Left lung (tissue), 10 donors: Measurements from ENCODE around the gene MARVELD2. TPM values are rescaled to one million over a fixed set of nuclear protein-coding genes. Genes with fewer than 3 reads are reported as not detected.

Experiments used
- ATAC-seq: fragments of 200-7000 bp; cut with Tn5 transposase; one replicate; pipeline ENCODE4 v1.9.1; 2020; ENCODE audit warnings: moderate library complexity
- DNase-seq, 4 donors: peaks; one replicate each; pipeline ENCODE4 v3.0.0-alpha.2; 2013 to 2020
- H3K27ac ChIP-seq, 2 donors: fragments of 200-600 bp; sonication (generic) in 1 of 2; one replicate each; pipeline versions ENCODE4 v1.5.0 to v1.8.0; 2020 to 2021
- H3K27me3 ChIP-seq, 2 donors: fragments of 200-600 bp; sonication (generic) in 1 of 2; one replicate each; pipeline versions ENCODE4 v1.5.0 to v1.8.0; 2020 to 2021
- H3K36me3 ChIP-seq, 2 donors: fragments of 200-600 bp; sonication (generic) in 1 of 2; one replicate each; pipeline versions ENCODE4 v1.5.0 to v1.8.0; 2020 to 2021
- H3K4me1 ChIP-seq, 2 donors: fragments of 200-600 bp; one replicate each; pipeline ENCODE4 v1.8.0; 2021
- H3K4me3 ChIP-seq, 2 donors: fragments of 200-600 bp; sonication (generic) in 1 of 2; one replicate each; pipeline versions ENCODE4 v1.5.0 to v1.8.0; 2020 to 2021; ENCODE audit warnings: mild to moderate bottlenecking in 1 of 2
- H3K9me3 ChIP-seq, 2 donors: fragments of 200-600 bp; sonication (generic) in 1 of 2; one replicate each; pipeline versions ENCODE4 v1.5.0 to v1.8.0; 2020 to 2021
- intact Hi-C, 2 donors: fragments of 100-400 bp; cut with DNase I; formaldehyde crosslinking; loops; one replicate each; pipeline versions ENCODE4 v1.11.2 to v1.14.2; 2022
- polyA plus RNA-seq, 6 donors: library from polyadenylated mRNA; unstranded; fragments of 120-200 nt; gene quantifications; one replicate each; pipeline ENCODE4 v1.2.1, GENCODE V29; 2013; ENCODE audit not compliant: insufficient read length in 6 of 6
- total RNA-seq, 2 donors: library from RNA; stranded (reverse); fragmentation: NEBNext Ultra II Directional; extraction: Animal tissue kit (Norgen Biotek cat#: 25700); gene quantifications; one replicate each; pipeline ENCODE4 v1.2.1, GENCODE V29; 2021
- TF ChIP-seq, protein P1 (sequence below), 2 donors: fragments of 200-600 bp; sonication (generic) in 1 of 2; IDR thresholded peaks; one replicate each; pipeline versions ENCODE4 v1.5.0 to v1.8.0; 2021; ENCODE audit warnings: antibody characterized with exemption in 2 of 2
- donor health status: DM: no; HTN: yes; CAD: no.
- donor health status: DM: no; HTN: no; CAD: no.

MARVELD2 gene
- total and polyA plus RNA-seq, 8 donors: 16.1 to 38.3 (median 22.2) TPM

DNA sequence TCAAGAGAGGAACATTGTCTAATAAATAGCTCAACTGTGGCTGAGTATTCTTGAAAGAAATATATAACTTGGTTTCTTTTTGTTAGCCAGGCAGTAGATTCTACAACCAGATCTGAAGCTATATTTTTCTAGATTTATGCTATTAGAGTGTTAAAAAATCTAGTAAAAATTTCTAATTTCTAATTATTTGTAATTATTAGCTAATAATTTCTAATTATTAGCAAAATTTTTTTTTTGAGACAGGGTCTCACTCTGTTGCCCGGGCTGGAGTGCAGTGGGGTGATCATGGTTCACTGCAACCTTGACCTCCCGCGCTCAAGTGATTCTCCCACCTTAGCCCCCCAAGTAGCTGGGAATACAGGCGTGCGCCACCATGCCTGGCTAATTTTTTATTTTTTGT is 42.5 kb upstream of the MARVELD2 start:
- ATAC-seq (no peak), DNase-seq (no peak)
- no peaks in the 10 kb centered on the region for H3K27me3 ChIP-seq
- peaks cover 12 to 30% of the 10 kb centered on the region in 2 donors for H3K4me1 ChIP-seq
- intact Hi-C loops: no loop called here
- peaks cover 0 to 29% of the 10 kb centered on the region in 2 donors for H3K36me3 ChIP-seq
- no peak overlapping the region for H3K4me3 ChIP-seq
- TF ChIP-seq, protein P1, sequence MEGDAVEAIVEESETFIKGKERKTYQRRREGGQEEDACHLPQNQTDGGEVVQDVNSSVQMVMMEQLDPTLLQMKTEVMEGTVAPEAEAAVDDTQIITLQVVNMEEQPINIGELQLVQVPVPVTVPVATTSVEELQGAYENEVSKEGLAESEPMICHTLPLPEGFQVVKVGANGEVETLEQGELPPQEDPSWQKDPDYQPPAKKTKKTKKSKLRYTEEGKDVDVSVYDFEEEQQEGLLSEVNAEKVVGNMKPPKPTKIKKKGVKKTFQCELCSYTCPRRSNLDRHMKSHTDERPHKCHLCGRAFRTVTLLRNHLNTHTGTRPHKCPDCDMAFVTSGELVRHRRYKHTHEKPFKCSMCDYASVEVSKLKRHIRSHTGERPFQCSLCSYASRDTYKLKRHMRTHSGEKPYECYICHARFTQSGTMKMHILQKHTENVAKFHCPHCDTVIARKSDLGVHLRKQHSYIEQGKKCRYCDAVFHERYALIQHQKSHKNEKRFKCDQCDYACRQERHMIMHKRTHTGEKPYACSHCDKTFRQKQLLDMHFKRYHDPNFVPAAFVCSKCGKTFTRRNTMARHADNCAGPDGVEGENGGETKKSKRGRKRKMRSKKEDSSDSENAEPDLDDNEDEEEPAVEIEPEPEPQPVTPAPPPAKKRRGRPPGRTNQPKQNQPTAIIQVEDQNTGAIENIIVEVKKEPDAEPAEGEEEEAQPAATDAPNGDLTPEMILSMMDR (IDR thresholded peaks at IDR 0.05): no peak
- no peaks in the 10 kb centered on the region for H3K9me3 ChIP-seq
- H3K27ac ChIP-seq: no peak overlapping the region

DNA sequence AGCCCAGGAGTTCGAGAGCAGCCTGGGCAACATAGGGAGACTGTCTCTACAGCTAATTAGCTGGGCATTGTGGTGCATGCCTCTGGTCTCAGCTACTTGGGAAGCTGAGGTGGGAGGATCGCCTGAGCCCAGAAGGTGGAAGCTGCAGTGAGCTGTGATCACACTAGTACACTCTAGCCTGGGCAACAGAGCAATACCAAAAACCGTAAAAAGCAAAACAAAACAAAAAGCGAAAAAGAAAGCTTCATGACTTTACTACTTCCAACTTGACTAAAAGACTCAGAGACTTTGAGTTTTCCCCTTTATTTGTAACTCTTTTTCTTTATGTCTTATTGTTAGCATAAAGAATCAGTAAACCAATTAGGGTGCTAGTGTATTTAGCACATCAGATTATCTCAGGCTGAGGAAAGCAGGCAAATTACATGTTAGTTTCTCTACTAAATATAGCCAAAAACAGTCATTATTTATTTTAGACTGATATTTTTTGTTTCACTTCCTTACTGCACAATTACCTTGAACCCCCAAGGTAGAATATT is 39.9 kb upstream of the MARVELD2 start:
- Histone ChIP-seq H3K27ac (no peak overlapping the region), H3K4me3 (no peak overlapping the region), H3K4me1 (peaks cover 8 to 17% of the 10 kb centered on the region in 2 donors), H3K9me3 (no peaks in the 10 kb centered on the region), H3K27me3 (no peaks in the 10 kb centered on the region), H3K36me3 (peaks cover 0 to 38% of the 10 kb centered on the region in 2 donors)
- intact Hi-C loops: no loop called here
- TF ChIP-seq, protein P1 (IDR thresholded peaks at IDR 0.05): no peak
- ATAC-seq: no peak
- DNase-seq: no peak

DNA sequence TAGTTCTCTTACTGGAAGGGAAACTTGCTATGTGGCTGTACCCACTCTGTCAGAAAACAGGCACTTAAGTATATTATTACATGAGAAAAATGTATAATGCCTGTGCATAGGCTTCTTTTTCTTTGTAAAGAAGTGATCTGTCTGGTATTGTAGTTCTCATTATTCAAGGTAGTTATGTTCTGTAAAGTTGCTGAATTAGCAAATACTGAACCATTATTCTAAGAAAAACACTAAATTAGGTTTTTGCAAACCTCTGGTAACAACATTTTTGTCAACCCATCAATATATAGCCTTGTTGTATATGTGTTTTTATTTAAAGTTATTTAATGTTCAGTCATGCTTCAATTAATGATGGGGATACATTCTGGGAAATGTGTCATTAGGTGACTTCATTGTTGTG is 36.5 kb upstream of the MARVELD2 start:
- TF ChIP-seq, protein P1 (IDR thresholded peaks at IDR 0.05): no peak
- Histone ChIP-seq H3K4me3 (no peak overlapping the region), H3K4me1 (no peaks in the 10 kb centered on the region), H3K27me3 (no peaks in the 10 kb centered on the region), H3K9me3 (no peaks in the 10 kb centered on the region), H3K36me3 (peaks cover 0 to 70% of the 10 kb centered on the region in 2 donors), H3K27ac (no peak overlapping the region)
- intact Hi-C loops: no loop called here
- no peak for ATAC-seq
- DNase-seq: no peak

DNA sequence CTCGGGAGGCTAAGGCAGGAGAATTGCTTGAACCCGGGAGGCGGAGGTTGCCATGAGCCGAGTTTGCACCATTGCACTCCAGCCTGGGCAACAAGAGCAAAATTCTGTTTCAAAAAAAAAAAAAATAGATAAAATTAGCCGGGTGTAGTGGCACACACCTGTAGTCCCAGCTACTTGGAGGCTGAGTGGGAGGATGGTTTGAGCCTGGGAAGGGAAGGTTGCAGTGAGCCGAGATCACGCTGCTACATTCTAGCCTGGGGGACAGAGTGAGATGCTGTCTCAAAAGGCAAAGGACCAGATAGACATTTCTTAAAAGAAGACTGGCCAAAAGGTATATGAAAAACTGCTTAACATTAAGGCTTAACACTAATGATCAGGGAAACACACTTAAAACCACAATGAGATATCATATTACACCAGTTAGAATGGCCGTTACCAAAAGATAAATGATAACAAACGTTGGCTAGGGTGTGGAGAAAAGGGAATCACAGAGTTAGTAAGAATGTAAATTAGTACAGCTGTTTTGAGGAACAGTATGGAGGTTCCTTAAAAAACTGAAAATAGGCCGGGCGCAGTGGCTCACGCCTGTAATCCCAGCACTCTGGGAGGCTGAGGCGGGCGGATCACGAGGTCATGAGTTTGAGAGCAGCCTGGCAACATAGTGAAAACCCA is 10.1 kb upstream of the MARVELD2 start:
- DNase-seq: no peak
- intact Hi-C loops: no loop called here
- TF ChIP-seq, protein P1 (IDR thresholded peaks at IDR 0.05): no peak
- H3K36me3 ChIP-seq: peaks cover 0 to 71% of the 10 kb centered on the region in 2 donors
- no peaks in the 10 kb centered on the region for H3K27me3 ChIP-seq
- no peak overlapping the region for H3K27ac ChIP-seq
- no peak overlapping the region for H3K4me3 ChIP-seq
- ATAC-seq: no peak
- H3K4me1 ChIP-seq: no peaks in the 10 kb centered on the region
- H3K9me3 ChIP-seq: peaks cover 0 to 2% of the 10 kb centered on the region in 2 donors

- Histone ChIP-seq H3K9me3 (no peaks in the 10 kb centered on the region), H3K36me3 (peaks cover 0 to 32% of the 10 kb centered on the region in 2 donors), H3K27me3 (peaks cover 0 to 9% of the 10 kb centered on the region in 2 donors), H3K4me1 (peaks cover 0 to 5% of the 10 kb centered on the region in 2 donors), H3K4me3 (peak overlapping the region; percentile 50 to 62), H3K27ac (peak overlapping the region; percentile 81 to 86)
- DNase-seq (peak in 1 of 4 donors; percentile 26), ATAC-seq (peak; percentile 56)
- TF ChIP-seq, protein P1 (IDR thresholded peaks at IDR 0.05): no peak
- intact Hi-C loops: loop anchor here in 1 of 2 donors (10.0 kb wide), 1 partner anchor 79 kb away; the partner anchor contains the start of gene OCLN
These were observed 655 bp downstream of the MARVELD2 start for GRCh38 chr5:69415584-69415958.
